DOHH2 (cell line): ENCODE data around the gene PLCL1.

Experiments used
- H3F3A ChIP-seq: fragments of 200-600 bp; sonication (generic), shearing (Covaris generic); 2 replicates; pipeline ENCODE4 v1.6.0; 2016; ENCODE audit warnings: antibody characterized with exemption, mild to moderate bottlenecking; ENCODE audit not compliant: control insufficient read depth, insufficient read depth
- H3K27ac ChIP-seq: fragments of 200-600 bp; sonication (generic); 2 replicates; pipeline ENCODE4 v1.5.1; 2014; ENCODE audit warnings: low read depth, mild to moderate bottlenecking, low read length, moderate library complexity
- H3K27me3 ChIP-seq: fragments of 200-600 bp; sonication (generic); 2 replicates; pipeline ENCODE4 v1.6.1; 2014; ENCODE audit warnings: mild to moderate bottlenecking, low read length, mixed read lengths; ENCODE audit not compliant: control insufficient read depth
- H3K36me3 ChIP-seq: fragments of 200-600 bp; sonication (generic); 2 replicates; pipeline ENCODE4 v1.6.1; 2014; ENCODE audit warnings: mild to moderate bottlenecking, low read length, moderate library complexity, mixed read lengths; ENCODE audit not compliant: control insufficient read depth
- H3K4me1 ChIP-seq: fragments of 200-600 bp; sonication (generic); 2 replicates; pipeline ENCODE4 v1.6.1; 2014; ENCODE audit warnings: mild to moderate bottlenecking, low read length, mixed read lengths; ENCODE audit not compliant: control insufficient read depth
- H3K4me2 ChIP-seq: fragments of 200-600 bp; sonication (generic); 2 replicates; pipeline ENCODE4 v1.6.0; 2014; ENCODE audit warnings: mild to moderate bottlenecking, low read length, moderate library complexity
- H3K4me3 ChIP-seq: fragments of 200-600 bp; sonication (generic); 2 replicates; pipeline ENCODE4 v1.5.1; 2014; ENCODE audit warnings: mild to moderate bottlenecking, low read length, mixed read lengths
- H3K79me2 ChIP-seq: fragments of 200-600 bp; sonication (generic); 2 replicates; pipeline ENCODE4 v1.6.1; 2014; ENCODE audit warnings: mild to moderate bottlenecking, low read length, mixed read lengths; ENCODE audit not compliant: control insufficient read depth
- H3K9me2 ChIP-seq: fragments of 200-600 bp; sonication (generic); replicated peaks from 2 replicates; pipeline ENCODE4 v1.6.1; 2014; ENCODE audit warnings: mild to moderate bottlenecking, low read length, mixed read lengths; ENCODE audit not compliant: control insufficient read depth
- H3K9me3 ChIP-seq: fragments of 200-600 bp; sonication (generic); 2 replicates; pipeline ENCODE4 v1.6.1; 2014; ENCODE audit warnings: antibody characterized with exemption, low read length, mixed read lengths; ENCODE audit not compliant: control insufficient read depth, insufficient read depth
- H4K20me1 ChIP-seq: fragments of 200-600 bp; sonication (generic); 2 replicates; pipeline ENCODE4 v1.6.0; 2014; ENCODE audit warnings: low read depth, mild to moderate bottlenecking, antibody characterized with exemption, low read length, moderate library complexity; ENCODE audit not compliant: control insufficient read depth, insufficient read depth
- EZH2phosphoT487 ChIP-seq: fragments of 200-600 bp; sonication (generic); IDR thresholded peaks from 2 replicates; pipeline ENCODE4 v1.6.1; 2017; ENCODE audit warnings: borderline replicate concordance, mild to moderate bottlenecking, antibody characterized with exemption, low read length, moderate library complexity, mixed read lengths
- TF ChIP-seq, protein P1 (sequence below): fragments of 200-600 bp; sonication (generic); IDR thresholded peaks from one replicate; pipeline ENCODE4 v1.5.1; 2014; ENCODE audit warnings: antibody characterized with exemption, mild to moderate bottlenecking, low read depth, low read length; ENCODE audit not compliant: poor library complexity, severe bottlenecking

The PLCL1 gene

DNA sequence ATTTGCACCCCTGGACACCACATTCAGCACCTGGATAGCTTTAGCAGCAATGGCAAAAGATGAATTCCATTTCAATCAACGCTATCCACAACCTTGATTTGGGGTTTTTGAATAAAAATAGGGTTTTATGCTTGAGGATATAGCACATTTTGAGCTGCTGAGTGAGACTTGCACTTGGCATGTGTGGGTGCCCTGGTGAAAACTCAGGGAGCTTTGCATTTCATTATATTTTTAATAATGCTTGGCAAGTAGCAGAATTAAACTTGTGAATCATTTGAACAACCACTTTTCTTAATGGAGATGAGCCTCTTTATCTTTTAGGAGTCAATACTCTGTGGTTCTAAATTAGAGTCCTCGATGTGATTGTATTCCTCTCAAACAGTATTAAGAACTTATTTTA lies 252.4 kb downstream of the PLCL1 start:
- Histone ChIP-seq H3K27me3 (no peaks in the 10 kb centered on the region), H3K9me3 (no peaks in the 10 kb centered on the region), H3K36me3 (no peaks in the 10 kb centered on the region), H3K9me2 (no peaks in the 10 kb centered on the region), H3K79me2 (no peaks in the 10 kb centered on the region), H3K4me2 (no peak overlapping the region), H3F3A (no peaks in the 10 kb centered on the region), H3K27ac (no peak overlapping the region), H3K4me3 (no peak overlapping the region), H4K20me1 (no peaks in the 10 kb centered on the region), H3K4me1 (no peaks in the 10 kb centered on the region)
- TF ChIP-seq, protein P1, sequence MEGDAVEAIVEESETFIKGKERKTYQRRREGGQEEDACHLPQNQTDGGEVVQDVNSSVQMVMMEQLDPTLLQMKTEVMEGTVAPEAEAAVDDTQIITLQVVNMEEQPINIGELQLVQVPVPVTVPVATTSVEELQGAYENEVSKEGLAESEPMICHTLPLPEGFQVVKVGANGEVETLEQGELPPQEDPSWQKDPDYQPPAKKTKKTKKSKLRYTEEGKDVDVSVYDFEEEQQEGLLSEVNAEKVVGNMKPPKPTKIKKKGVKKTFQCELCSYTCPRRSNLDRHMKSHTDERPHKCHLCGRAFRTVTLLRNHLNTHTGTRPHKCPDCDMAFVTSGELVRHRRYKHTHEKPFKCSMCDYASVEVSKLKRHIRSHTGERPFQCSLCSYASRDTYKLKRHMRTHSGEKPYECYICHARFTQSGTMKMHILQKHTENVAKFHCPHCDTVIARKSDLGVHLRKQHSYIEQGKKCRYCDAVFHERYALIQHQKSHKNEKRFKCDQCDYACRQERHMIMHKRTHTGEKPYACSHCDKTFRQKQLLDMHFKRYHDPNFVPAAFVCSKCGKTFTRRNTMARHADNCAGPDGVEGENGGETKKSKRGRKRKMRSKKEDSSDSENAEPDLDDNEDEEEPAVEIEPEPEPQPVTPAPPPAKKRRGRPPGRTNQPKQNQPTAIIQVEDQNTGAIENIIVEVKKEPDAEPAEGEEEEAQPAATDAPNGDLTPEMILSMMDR, result no peak
- TF ChIP-seq EZH2phosphoT487, result no peak

DNA sequence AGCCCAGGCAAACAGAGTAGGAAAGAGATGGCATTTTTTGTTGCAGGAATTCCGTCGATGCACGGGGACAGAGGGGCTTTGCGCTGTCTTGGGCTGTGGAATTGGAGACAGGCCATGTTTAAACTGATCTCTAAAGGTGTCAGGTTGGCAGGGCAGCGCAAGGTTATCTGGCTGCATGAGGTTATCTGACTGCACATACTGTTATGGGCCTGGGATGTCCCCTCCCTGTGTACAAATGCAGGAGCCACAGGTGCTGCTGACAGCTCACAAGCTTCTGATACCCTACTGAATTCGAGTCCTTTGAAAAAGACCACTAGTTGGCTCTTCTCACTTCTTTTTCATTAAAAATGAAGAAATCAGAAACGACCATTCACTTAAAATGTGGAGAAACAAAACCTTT lies 255.4 kb downstream of the PLCL1 start:
- TF ChIP-seq, protein P1, result no peak
- TF ChIP-seq EZH2phosphoT487, result no peak
- Histone ChIP-seq H4K20me1 (no peaks in the 10 kb centered on the region), H3K79me2 (no peaks in the 10 kb centered on the region), H3K4me3 (no peak overlapping the region), H3K27ac (no peak overlapping the region), H3K9me3 (no peaks in the 10 kb centered on the region), H3F3A (no peaks in the 10 kb centered on the region), H3K36me3 (no peaks in the 10 kb centered on the region), H3K9me2 (no peaks in the 10 kb centered on the region), H3K4me1 (no peaks in the 10 kb centered on the region), H3K27me3 (no peaks in the 10 kb centered on the region), H3K4me2 (no peak overlapping the region)

DNA sequence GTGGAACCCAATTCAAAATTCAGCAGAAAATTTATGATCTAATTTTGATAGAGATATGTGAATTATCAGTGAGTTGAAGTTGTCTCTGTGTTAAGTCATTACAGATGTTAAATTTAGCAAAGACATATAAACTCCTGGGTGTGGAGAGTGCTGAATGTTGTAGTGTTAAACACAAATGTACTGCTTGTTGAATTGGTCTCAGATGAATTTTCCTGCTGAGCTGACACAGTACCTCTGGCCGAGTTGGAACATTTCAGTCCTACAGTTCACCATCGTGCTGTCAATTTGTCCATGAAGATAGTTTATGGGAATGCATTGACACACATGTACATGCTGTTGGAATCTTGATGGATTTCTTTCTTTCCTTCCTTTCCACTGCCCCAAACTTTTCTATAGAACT lies 255.9 kb downstream of the PLCL1 start:
- Histone ChIP-seq H3K9me2 (no peaks in the 10 kb centered on the region), H3K36me3 (no peaks in the 10 kb centered on the region), H3K9me3 (no peaks in the 10 kb centered on the region), H3K4me3 (no peak overlapping the region), H3K4me2 (no peak overlapping the region), H3F3A (no peaks in the 10 kb centered on the region), H3K4me1 (no peaks in the 10 kb centered on the region), H3K27ac (no peak overlapping the region), H3K27me3 (no peaks in the 10 kb centered on the region), H4K20me1 (no peaks in the 10 kb centered on the region), H3K79me2 (no peaks in the 10 kb centered on the region)
- TF ChIP-seq, protein P1, result no peak
- no peak for TF ChIP-seq EZH2phosphoT487

DNA sequence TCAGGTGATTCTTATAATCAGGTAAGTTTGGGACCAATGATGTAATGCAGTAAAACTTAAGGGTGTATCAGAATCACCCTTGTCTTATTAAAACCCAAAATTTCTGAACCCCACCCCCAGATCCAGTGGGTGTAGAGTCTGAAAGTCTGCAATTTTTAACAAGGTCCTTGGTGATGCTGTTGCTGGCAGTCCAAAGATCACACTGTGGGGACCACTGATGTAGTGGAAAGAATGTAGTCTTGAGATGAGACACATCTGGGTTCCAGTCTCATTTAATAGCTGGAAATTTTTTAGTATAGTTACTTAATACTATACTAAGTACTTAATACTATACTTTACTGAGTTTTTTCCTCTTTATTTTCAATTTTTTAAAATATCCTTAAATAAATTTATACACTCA lies 258.4 kb downstream of the PLCL1 start:
- Histone ChIP-seq H3K9me3 (no peaks in the 10 kb centered on the region), H3K4me2 (no peak overlapping the region), H3K36me3 (no peaks in the 10 kb centered on the region)

More for the DNA sequence above, 258.4 kb downstream of the PLCL1 start:
- Histone ChIP-seq H3F3A (no peaks in the 10 kb centered on the region), H3K9me2 (no peaks in the 10 kb centered on the region), H3K4me1 (no peaks in the 10 kb centered on the region), H3K79me2 (no peaks in the 10 kb centered on the region), H3K4me3 (no peak overlapping the region), H3K27ac (no peak overlapping the region), H3K27me3 (no peaks in the 10 kb centered on the region), H4K20me1 (no peaks in the 10 kb centered on the region)
- TF ChIP-seq EZH2phosphoT487, result no peak
- TF ChIP-seq, protein P1, result no peak
